ENCODE results near the gene CASK. TPM values are rescaled to one million over a fixed set of nuclear protein-coding genes. Genes with fewer than 3 reads are reported as not detected.

The CASK gene
- total RNA-seq, 1 experiment from 2014 or later, result 54.6 TPM

- TF ChIP-seq CDX4 (CRISPR knock-in tag; IDR thresholded peaks at IDR 0.05; ENCODE audit: borderline replicate concordance), result no peak
- TF ChIP-seq, protein P1, sequence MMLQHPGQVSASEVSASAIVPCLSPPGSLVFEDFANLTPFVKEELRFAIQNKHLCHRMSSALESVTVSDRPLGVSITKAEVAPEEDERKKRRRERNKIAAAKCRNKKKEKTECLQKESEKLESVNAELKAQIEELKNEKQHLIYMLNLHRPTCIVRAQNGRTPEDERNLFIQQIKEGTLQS (CRISPR knock-in tag; conservative IDR thresholded peaks at IDR 0.05), result no peak
- no peak for TF ChIP-seq CBFB (CRISPR knock-in tag; IDR thresholded peaks at IDR 0.05; ENCODE audit: low read depth)
- TF ChIP-seq, protein P2, sequence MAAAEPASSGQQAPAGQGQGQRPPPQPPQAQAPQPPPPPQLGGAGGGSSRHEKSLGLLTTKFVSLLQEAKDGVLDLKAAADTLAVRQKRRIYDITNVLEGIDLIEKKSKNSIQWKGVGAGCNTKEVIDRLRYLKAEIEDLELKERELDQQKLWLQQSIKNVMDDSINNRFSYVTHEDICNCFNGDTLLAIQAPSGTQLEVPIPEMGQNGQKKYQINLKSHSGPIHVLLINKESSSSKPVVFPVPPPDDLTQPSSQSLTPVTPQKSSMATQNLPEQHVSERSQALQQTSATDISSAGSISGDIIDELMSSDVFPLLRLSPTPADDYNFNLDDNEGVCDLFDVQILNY (CRISPR knock-in tag; IDR thresholded peaks at IDR 0.05), result no peak
- TF ChIP-seq, protein P3, sequence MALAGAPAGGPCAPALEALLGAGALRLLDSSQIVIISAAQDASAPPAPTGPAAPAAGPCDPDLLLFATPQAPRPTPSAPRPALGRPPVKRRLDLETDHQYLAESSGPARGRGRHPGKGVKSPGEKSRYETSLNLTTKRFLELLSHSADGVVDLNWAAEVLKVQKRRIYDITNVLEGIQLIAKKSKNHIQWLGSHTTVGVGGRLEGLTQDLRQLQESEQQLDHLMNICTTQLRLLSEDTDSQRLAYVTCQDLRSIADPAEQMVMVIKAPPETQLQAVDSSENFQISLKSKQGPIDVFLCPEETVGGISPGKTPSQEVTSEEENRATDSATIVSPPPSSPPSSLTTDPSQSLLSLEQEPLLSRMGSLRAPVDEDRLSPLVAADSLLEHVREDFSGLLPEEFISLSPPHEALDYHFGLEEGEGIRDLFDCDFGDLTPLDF (CRISPR knock-in tag; IDR thresholded peaks at IDR 0.05), result no peak
- no peak for TF ChIP-seq ZBTB21 (CRISPR knock-in tag; IDR thresholded peaks at IDR 0.05; ENCODE audit: borderline replicate concordance)
- no peak for TF ChIP-seq RORB (CRISPR knock-in tag; IDR thresholded peaks at IDR 0.05)
These were observed 35.5 kb upstream of the CASK start (continued) for GRCh38 chrX:41958861-41959260.

DNA sequence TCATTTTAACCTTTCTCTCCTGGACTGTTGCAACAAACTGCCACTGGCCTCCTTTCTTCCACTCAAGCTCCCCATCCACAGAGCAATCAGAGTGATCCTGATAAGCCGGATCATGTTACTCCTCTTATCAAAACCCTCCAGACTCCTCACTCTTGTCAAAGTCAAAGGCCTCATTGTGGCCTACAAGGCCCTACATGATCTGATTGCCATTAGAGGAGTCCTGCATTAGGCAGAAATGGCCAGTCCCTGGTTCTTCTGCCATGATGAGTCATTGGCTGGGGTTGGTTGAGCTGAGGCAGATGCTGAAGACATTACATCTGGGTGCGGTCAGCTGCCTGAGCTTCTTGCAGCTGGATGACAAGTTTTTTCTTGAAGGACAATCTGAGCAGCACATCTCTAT, 32.7 kb upstream of the CASK start:
- H3K4me3 Mint-ChIP-seq, result no peak overlapping the region
- TF ChIP-seq IRF2 (CRISPR knock-in tag; IDR thresholded peaks at IDR 0.05; ENCODE audit: borderline replicate concordance, low read depth) (no peak), SOX15 (CRISPR knock-in tag; IDR thresholded peaks at IDR 0.05) (no peak), IRF1 (CRISPR knock-in tag; IDR thresholded peaks at IDR 0.05) (no peak)
- H3K27ac Mint-ChIP-seq, result no peak overlapping the region
- H3K4me1 Mint-ChIP-seq, result peaks cover 5% of the 10 kb centered on the region
- ChIA-PET POLR2A (no interaction called here), CTCF (interaction anchor here (1.5 kb wide), 1 partner anchor 15 kb away, joined by 3 read pairs; no protein-coding TSS in a partner anchor)
- no peaks in the 10 kb centered on the region for H3K27me3 Mint-ChIP-seq (ENCODE audit: low read depth)
- no peaks in the 10 kb centered on the region for H3K36me3 Mint-ChIP-seq
- no peaks in the 10 kb centered on the region for H3K9me3 Mint-ChIP-seq
- DNase-seq (ENCODE audit: low spot score) (no peak), ATAC-seq (no peak)

DNA sequence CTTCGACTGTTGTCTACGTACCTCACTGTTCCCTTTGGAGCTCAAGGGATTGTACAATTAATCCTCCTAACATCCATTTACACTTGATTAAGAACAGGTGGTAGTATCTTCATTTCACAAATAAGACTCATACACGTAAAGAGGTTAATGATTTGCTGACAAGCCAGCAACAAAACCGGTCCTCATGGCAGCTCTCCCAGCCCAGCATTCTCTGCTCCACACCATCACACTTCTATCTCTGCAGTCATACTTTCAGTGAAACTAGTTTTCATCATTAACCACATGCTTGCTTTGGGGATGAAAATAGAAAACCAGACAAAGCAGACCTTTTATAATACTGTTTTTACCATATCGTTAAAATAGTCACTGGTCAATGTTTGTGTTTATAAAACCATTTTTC, 28.7 kb upstream of the CASK start:
- no peak for TF ChIP-seq E2F4 (CRISPR knock-in tag; IDR thresholded peaks at IDR 0.05; ENCODE audit: borderline replicate concordance, low read depth)
- TF ChIP-seq, protein P4, sequence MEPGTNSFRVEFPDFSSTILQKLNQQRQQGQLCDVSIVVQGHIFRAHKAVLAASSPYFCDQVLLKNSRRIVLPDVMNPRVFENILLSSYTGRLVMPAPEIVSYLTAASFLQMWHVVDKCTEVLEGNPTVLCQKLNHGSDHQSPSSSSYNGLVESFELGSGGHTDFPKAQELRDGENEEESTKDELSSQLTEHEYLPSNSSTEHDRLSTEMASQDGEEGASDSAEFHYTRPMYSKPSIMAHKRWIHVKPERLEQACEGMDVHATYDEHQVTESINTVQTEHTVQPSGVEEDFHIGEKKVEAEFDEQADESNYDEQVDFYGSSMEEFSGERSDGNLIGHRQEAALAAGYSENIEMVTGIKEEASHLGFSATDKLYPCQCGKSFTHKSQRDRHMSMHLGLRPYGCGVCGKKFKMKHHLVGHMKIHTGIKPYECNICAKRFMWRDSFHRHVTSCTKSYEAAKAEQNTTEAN (CRISPR knock-in tag; IDR thresholded peaks at IDR 0.05), result no peak
- no peak for TF ChIP-seq EMX1 (CRISPR knock-in tag; IDR thresholded peaks at IDR 0.05)
- no peak for TF ChIP-seq PRRX2 (CRISPR knock-in tag; IDR thresholded peaks at IDR 0.05)
- no peak for TF ChIP-seq TCF7 (CRISPR knock-in tag; IDR thresholded peaks at IDR 0.05; ENCODE audit: low read depth)
- no peak for TF ChIP-seq ZNF671 (CRISPR knock-in tag; IDR thresholded peaks at IDR 0.05)
- Mint-ChIP-seq H3K36me3 (no peaks in the 10 kb centered on the region), H3K27me3 (ENCODE audit: low read depth) (no peaks in the 10 kb centered on the region), H3K27ac (no peak overlapping the region), H3K4me1 (peaks cover 8% of the 10 kb centered on the region), H3K4me3 (no peak overlapping the region), H3K9me3 (no peaks in the 10 kb centered on the region)
- ATAC-seq (no peak), DNase-seq (ENCODE audit: low spot score) (no peak)
- ChIA-PET POLR2A (no interaction called here), CTCF (no interaction called here)

Measured in WTC11 (cell line).